Anterior cingulate cortex (tissue), 58 donors: ENCODE data around the gene AATF.
A peak's percentile ranks its signal among the peaks of the same experiment; 100 is the strongest.

Experiments used
- DNase-seq, 58 donors: peaks; one replicate each; lab custom pipeline; 2025; lab: John Stamatoyannopoulos, UW

The AATF gene

DNA sequence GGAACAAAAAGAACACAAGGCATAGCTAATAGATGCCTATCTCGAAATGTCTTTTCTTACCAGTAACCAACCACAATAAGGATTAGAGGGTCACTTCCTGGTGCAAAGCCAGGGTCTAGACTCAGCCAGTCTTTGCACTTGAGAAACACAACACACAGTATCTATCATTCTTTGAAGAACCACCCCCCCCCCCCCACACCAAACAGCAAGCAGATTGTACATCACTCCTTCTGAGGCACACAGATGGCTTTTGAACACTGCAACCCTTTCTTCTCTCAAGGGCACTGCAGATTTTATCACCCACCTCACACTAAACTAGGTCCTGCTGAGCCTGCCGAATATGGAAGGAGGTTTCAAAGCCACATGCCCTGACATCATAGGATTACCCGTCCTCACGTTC, 145.6 kb downstream of the AATF start:
- DNase-seq = peak in 5 of 58 donors; percentile 7 to 43 (median 16)

DNA sequence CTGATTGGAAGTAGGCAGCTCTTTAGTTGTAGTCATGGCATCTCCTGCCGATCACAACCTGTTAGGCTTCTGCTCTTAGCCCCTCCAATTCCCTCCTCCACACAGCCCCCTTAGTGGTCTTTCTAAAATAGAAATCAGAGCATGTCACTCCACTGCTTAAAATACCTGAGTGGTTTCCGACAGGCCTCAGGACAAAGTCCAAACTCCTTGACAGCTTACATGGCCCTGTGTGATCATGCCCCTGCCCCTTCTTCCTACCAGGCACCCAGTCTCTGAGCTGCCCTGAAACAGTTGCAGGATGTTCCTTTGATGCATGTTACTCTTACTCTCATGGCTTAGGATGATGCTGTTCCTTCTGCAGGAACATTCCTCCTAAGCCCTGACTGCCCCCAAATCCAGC, 147.3 kb downstream of the AATF start:
- DNase-seq = no peak

DNA sequence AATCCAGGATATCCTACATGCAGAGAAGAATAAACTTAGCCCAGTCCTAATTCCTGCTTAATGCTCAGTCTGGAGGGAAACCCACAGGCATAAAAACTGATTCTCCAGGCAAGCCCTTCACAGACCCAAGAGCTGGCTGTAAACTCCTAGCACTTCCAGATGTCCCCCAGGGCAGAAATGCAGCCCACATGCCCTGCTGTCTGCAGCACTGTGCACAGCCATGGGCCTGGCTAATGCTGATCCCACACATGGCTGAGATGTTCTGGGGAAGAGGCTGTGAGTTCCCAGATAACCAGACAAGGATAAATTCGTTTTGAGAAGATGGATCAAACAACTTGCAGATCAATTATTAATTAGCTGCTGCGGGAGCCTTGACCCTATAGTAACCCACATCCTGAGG, 148.4 kb downstream of the AATF start:
- DNase-seq = no peak

DNA sequence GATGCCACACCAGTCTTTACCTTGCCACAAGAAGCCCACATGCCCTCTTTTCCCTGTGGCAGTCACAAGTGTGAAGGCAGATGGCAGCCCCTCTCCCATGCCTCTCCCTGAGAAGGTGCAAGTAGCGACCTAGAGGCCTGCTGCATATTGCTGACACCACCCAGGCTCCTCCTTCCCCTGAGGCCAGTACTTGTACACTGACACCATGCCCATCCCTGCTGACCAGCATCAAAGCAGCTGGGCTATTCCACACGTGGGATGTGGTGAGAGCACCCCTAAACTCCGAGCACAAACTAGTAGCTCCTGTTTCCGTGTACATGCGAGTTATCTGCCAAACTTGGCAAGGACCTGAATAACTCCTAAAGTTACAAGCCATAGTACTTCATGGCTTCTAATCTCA, 149.4 kb downstream of the AATF start:
- DNase-seq = no peak

DNA sequence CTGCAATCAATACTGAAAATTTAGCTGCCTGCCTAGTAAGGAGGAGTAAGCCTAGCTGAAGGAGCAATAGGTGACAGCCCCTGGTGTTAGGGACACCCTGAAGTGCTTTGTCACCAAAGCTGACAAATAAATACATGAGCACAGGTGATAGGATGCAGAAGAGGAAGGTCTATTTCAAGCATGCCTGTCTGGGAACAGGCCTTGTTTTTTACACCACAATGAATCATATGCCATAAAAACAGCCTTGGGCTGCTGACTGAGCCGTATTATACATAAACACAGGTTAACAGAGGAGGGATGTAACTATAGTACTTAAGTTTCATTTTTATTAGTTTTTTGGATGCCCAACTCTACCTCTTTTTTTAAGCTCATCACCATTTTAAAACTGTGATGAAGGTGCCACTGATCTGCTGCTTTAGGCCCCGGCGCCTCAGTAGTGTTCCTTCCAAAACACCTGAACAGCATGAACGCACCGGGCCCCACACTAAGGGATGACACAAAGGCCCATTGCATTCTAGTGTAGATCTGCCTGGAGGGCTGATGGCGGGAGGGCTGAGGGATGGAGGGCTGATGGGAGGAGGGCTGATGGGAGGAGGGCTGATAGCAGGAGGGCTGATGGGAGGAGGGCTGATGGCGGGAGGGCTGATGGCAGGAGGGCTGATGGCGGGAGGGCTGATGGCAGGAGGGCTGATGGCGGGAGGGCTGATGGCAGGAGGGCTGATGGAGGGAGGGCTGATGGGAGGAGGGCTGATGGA, 150.3 kb downstream of the AATF start:
- no peak for DNase-seq

DNA sequence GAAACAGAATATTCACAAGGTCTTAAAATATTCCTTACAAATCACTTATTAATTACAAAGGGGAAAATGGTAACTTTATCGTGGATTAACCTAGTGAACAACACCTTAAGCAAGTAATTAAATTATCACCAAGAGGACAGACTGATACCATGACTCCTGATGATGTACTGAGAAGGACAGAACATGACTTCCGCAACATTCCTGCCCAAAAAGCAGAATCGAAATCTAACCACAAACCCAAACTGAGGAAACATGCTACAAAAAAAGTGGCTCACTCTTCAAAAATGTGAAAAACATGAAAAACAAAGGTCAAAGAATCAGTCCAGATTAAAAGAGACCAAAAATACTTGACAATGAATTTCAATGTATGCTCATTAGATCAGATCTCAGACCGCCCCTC, 151.5 kb downstream of the AATF start:
- no peak for DNase-seq

DNA sequence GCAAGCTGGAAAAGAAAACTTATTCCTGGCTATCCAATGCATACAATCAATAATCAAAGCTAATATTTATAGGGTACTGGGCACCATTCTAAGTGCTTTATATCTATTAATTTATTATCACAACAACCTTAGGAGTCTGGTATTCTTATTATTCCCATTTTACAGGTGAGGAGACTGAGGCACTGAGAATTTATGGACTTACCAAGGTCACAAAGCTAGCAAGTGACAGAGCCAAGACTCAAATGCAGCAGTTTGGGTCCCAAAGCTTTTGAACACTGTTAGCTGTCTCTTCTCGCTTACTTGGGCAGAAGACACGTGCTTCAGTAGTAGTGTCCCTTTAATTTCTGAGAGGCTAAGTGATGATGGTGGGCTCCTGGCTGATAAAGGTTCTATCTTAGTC, 152.6 kb downstream of the AATF start:
- DNase-seq = no peak

DNA sequence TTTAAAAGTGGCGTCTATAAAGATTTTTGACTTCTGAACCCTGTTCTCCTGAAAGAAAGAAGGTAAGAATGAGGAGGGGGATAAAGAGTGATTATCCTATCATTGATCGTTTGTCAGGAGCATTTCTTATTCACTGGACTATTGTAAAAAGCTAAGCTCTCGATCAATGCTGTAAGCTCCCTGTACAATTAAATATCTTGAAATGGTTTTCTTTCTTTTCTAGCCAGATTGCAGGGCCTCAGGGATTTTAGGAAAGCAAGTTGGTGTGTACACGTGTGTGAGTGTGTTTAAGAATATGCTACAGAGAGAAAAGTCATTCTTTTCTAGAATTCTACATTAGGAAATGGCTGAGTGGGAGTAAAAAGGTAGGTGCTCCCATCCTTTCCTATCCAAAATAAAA, 154.5 kb downstream of the AATF start:
- no peak for DNase-seq

DNA sequence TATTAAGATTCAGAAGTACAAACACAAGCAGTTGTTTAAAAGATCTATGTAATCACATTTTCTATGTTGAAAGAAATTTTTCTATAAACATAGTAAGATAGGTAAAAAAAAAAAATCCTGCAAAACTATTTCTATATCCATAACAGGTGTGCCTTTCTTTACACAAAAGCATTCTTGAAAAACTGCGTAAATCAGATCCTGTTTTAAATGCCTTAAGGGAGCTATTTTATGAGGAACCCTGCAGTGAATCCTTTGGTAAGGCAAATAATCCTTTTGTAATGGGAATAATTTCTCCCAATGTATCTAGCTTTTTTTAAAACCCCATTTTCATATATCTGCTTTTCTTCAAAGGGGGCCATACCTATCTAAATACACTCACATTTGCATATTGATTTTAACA, 157.3 kb downstream of the AATF start:
- no peak for DNase-seq
